CD4-positive, alpha-beta T cell (primary cell): ENCODE data around the gene LGALS14. TPM values are rescaled to one million over a fixed set of nuclear protein-coding genes. Genes with fewer than 3 reads are reported as not detected.
"Not testable (repeated sequence)": the region's sequence is repeated elsewhere in the genome, so short reads cannot be mapped to it uniquely, and the experiment has no call there.

Experiments used
- ATAC-seq: fragments of 200-7000 bp; cut with Tn5 transposase; one replicate; pipeline ENCODE4 v1.10.0; 2022; ENCODE audit warnings: mild to moderate bottlenecking; ENCODE audit not compliant: poor library complexity
- CTCF ChIA-PET: fragments of 350-600 bp; sonication (Branson Sonifier 250); formaldehyde crosslinking; loops from one replicate; lab custom pipeline; 2021; ENCODE audit warnings: antibody characterized with exemption, inconsistent platforms; lab: Charles Lee
- POLR2A ChIA-PET: fragments of 350-600 bp; sonication (Branson Sonifier 250); formaldehyde crosslinking; loops from one replicate; lab custom pipeline; 2021; ENCODE audit warnings: antibody characterized with exemption, inconsistent platforms; lab: Charles Lee
- DNase-seq, 14 experiments: peaks; one replicate each; pipeline ENCODE4 v3.0.0-alpha.2; 2013 to 2020; ENCODE audit warnings: mixed read lengths in 2 of 14
- H3K27ac ChIP-seq, 2 donors: one replicate each; pipeline versions ENCODE4 v1.5.1 to v1.7.0; 2013; ENCODE audit warnings: low read length in 2 of 2, low read depth in 1 of 2, mild to moderate bottlenecking in 1 of 2
- H3K27me3 ChIP-seq, 2 experiments: 1 replicate in 1 of 2; 2 replicates in 1 of 2; pipeline versions ENCODE4 v1.6.1 to v1.7.0; 2013; ENCODE audit warnings: low read length in 2 of 2, control low read depth in 1 of 2, mild to moderate bottlenecking in 1 of 2, moderate library complexity in 1 of 2; ENCODE audit not compliant: insufficient read depth in 2 of 2, control insufficient read depth in 1 of 2
- H3K36me3 ChIP-seq: one replicate; pipeline ENCODE4 v1.6.1; 2013; ENCODE audit warnings: low read length, control low read depth; ENCODE audit not compliant: insufficient read depth
- H3K4me1 ChIP-seq: one replicate; pipeline ENCODE4 v1.6.1; 2013; ENCODE audit warnings: low read length, control low read depth; ENCODE audit not compliant: insufficient read depth
- H3K4me3 ChIP-seq: one replicate; pipeline ENCODE4 v1.5.1; 2013; ENCODE audit warnings: mild to moderate bottlenecking, low read length, moderate library complexity
- H3K9me3 ChIP-seq, 2 experiments: 1 replicate in 1 of 2; 2 replicates in 1 of 2; pipeline versions ENCODE4 v1.6.1 to v1.7.0; 2013; ENCODE audit warnings: low read length in 2 of 2, mild to moderate bottlenecking in 2 of 2, control low read depth in 1 of 2, moderate library complexity in 1 of 2; ENCODE audit not compliant: control insufficient read depth in 1 of 2, insufficient read depth in 1 of 2
- H3K27ac Mint-ChIP-seq: one replicate; pipeline ENCODE4 v1.8.0; 2020; ENCODE audit warnings: mixed read lengths
- H3K27me3 Mint-ChIP-seq: one replicate; pipeline ENCODE4 v1.8.0; 2021; ENCODE audit warnings: mixed read lengths
- H3K36me3 Mint-ChIP-seq: one replicate; pipeline ENCODE4 v1.8.0; 2021; ENCODE audit warnings: low read depth, mixed read lengths
- H3K4me1 Mint-ChIP-seq: one replicate; pipeline ENCODE4 v1.8.0; 2021; ENCODE audit warnings: low read depth, mixed read lengths
- H3K4me3 Mint-ChIP-seq: one replicate; pipeline ENCODE4 v1.8.0; 2020; ENCODE audit warnings: mild to moderate bottlenecking, mixed read lengths
- H3K9me3 Mint-ChIP-seq: one replicate; pipeline ENCODE4 v1.8.0; 2020; ENCODE audit warnings: mixed read lengths
- CTCF ChIP-seq: fragments of 200-600 bp; IDR thresholded peaks from one replicate; pipeline ENCODE4 v1.8.0; 2022; ENCODE audit warnings: antibody characterized with exemption, mild to moderate bottlenecking
- intact Hi-C, 2 experiments: fragments of 100-400 bp; cut with DNase I in 1 of 2; cut with micrococcal nuclease in 1 of 2; formaldehyde crosslinking; loops; one replicate each; pipeline versions ENCODE4 v1.15.1 to v1.9.0; 2023 to 2025; cut with DNase I, micrococcal nuclease
- total RNA-seq, 174 experiments: library from RNA in 2 of 174; stranded (reverse) in 2 of 174; gene quantifications; one replicate each; pipeline ENCODE4 v1.2.3 and lab custom pipeline; 2021 to 2026

LGALS14 gene
- total RNA-seq, 2 experiments from 2014 or later: not detected

DNA sequence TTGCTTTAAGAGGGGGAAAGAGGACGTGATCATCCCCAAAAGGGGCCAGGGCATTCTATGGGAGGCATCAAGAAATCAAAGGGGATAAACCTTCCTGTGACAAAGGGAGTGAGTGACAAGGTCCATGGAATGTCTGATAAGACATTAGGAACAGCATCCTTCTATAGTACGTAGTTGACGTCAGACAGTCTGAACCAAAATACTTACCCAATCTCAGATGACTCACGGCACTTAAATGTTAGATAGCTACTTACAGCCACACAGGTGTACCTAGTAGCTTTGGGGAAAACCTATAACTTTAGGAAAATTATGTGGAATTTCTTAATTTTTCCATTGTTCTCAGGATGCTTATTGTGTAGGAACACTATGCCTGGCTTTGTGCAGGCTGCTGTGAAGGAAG is 43.6 kb upstream of the LGALS14 start:
- Histone ChIP-seq H3K27ac (no peak overlapping the region), H3K4me1 (no peaks in the 10 kb centered on the region), H3K9me3 (no peaks in the 10 kb centered on the region), H3K4me3 (no peak overlapping the region), H3K27me3 (peaks cover 0 to 4% of the 10 kb centered on the region in 2 experiments), H3K36me3 (no peaks in the 10 kb centered on the region)
- ATAC-seq (no peak), DNase-seq (no peak)
- H3K9me3 Mint-ChIP-seq: no peaks in the 10 kb centered on the region
- H3K36me3 Mint-ChIP-seq: no peaks in the 10 kb centered on the region
- ChIA-PET POLR2A (interaction anchor here (0.6 kb wide), 1 partner anchor 760 kb away, joined by 3 read pairs; no protein-coding TSS in a partner anchor), CTCF (no interaction called here)
- no peak for TF ChIP-seq CTCF
- peaks cover 6% of the 10 kb centered on the region for H3K4me1 Mint-ChIP-seq
- H3K4me3 Mint-ChIP-seq: no peak overlapping the region
- intact Hi-C loops: no loop called here
- no peak overlapping the region for H3K27ac Mint-ChIP-seq
- peaks cover 30% of the 10 kb centered on the region for H3K27me3 Mint-ChIP-seq

DNA sequence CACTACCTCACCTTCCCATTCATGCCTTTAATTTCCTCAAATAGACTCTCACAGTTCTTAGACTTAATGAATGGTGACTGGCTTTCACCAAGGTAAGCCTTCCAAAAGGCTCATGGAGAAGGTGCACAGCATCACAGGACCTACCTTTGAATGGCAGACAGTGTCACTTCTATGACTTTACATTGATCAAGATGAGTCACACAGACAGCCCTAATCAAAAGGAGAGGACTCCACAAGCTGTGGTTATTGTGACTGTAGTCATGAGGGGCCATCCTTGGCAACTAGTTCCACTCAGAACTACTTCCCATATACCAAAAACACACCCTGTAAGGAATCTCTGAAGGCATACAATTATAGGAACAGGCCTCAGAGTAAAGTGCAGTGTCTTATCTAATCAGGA is 42.7 kb upstream of the LGALS14 start:
- H3K4me3 ChIP-seq: no peak overlapping the region
- Mint-ChIP-seq H3K4me1 (peaks cover 6% of the 10 kb centered on the region), H3K27ac (no peak overlapping the region), H3K27me3 (peaks cover 27% of the 10 kb centered on the region), H3K9me3 (no peaks in the 10 kb centered on the region), H3K36me3 (no peaks in the 10 kb centered on the region), H3K4me3 (no peak overlapping the region)
- H3K4me1 ChIP-seq: no peaks in the 10 kb centered on the region
- DNase-seq: no peak
- no peak for ATAC-seq
- no peak overlapping the region for H3K27ac ChIP-seq
- TF ChIP-seq CTCF: no peak
- no peaks in the 10 kb centered on the region for H3K36me3 ChIP-seq
- ChIA-PET POLR2A (no interaction called here), CTCF (no interaction called here)
- peaks cover 0 to 4% of the 10 kb centered on the region in 2 experiments for H3K27me3 ChIP-seq
- intact Hi-C loops: no loop called here
- no peaks in the 10 kb centered on the region for H3K9me3 ChIP-seq

GRCh38 chr19:39669860-39670259 is 34.4 kb upstream of the LGALS14 start:
- H3K4me3 Mint-ChIP-seq, H3K36me3 ChIP-seq, DNase-seq, H3K27me3 ChIP-seq, H3K9me3 ChIP-seq, H3K36me3 Mint-ChIP-seq, H3K9me3 Mint-ChIP-seq, ATAC-seq, H3K27ac ChIP-seq, CTCF ChIA-PET, H3K4me3 ChIP-seq, H3K27ac Mint-ChIP-seq, POLR2A ChIA-PET: not testable (repeated sequence)
- peaks cover 16% of the 10 kb centered on the region for H3K4me1 ChIP-seq
- Mint-ChIP-seq H3K27me3 (peaks cover 24% of the 10 kb centered on the region), H3K4me1 (peaks cover 21% of the 10 kb centered on the region)
- intact Hi-C loops: loop anchor here (5.0 to 10.0 kb wide), 2 partner anchors 545 to 548 kb away; partner anchors contain the start of gene PAK4 (in 1 of the 2)

DNA sequence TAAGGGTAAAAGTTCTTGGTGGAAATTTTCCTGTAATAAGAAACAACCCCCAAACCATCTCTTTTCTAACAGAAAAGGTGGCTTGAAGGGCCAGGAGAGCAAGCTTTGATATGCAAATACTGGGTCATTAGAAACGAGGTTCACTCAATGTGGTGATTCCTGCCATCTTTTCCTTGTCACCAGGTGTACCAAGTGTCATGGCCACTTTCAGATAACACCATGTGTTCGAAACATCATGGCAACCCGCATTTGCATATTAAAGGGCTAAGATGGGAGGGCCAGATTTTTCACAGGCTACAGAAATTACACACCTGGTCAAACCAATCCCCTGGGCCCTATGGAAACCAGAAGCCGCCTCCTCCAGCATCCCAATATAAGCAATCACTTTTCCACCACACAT is 33.3 kb upstream of the LGALS14 start:
- H3K36me3 ChIP-seq: no peaks in the 10 kb centered on the region
- no peak overlapping the region for H3K4me3 Mint-ChIP-seq
- no peaks in the 10 kb centered on the region for H3K9me3 ChIP-seq
- intact Hi-C loops: loop anchor here (1.0 to 10.0 kb wide), 3 partner anchors 197 to 549 kb away; partner anchors contain the start of gene PAK4 (in 1 of the 2)
- H3K36me3 Mint-ChIP-seq: no peaks in the 10 kb centered on the region
- no peak overlapping the region for H3K27ac Mint-ChIP-seq
- peaks cover 16% of the 10 kb centered on the region for H3K4me1 ChIP-seq
- no peak for DNase-seq
- H3K9me3 Mint-ChIP-seq: no peaks in the 10 kb centered on the region
- CTCF ChIA-PET: interaction anchor here (0.8 to 3.0 kb wide), 2 partner anchors 117 to 120 kb away, joined by 3 to 16 read pairs; no protein-coding TSS in a partner anchor
- H3K27me3 ChIP-seq: no peaks in the 10 kb centered on the region
- peaks cover 24% of the 10 kb centered on the region for H3K4me1 Mint-ChIP-seq
- POLR2A ChIA-PET: interaction anchor here (2.5 to 3.2 kb wide), 2 partner anchors 119 to 236 kb away, joined by 10 read pairs; partner anchors contain the start of gene RPS16
- H3K27ac ChIP-seq: no peak overlapping the region
- peaks cover 18% of the 10 kb centered on the region for H3K27me3 Mint-ChIP-seq
- H3K4me3 ChIP-seq: no peak overlapping the region
- no peak for ATAC-seq
- no peak for TF ChIP-seq CTCF
